HEK293 (cell line): ENCODE data around the gene MLLT3.

Experiments
- ATF2 ChIP-seq: fragments of 450-650 bp; formaldehyde crosslinking; IDR thresholded peaks from 2 replicates; pipeline ENCODE4 v1.5.1; 2016; ENCODE audit warnings: missing biosample characterization, missing genetic modification characterization, low read depth
- CTCF ChIP-seq: fragments of 450-650 bp; formaldehyde crosslinking; IDR thresholded peaks from 2 replicates; pipeline ENCODE4 v1.5.1; 2016; ENCODE audit warnings: missing biosample characterization, missing genetic modification characterization
- HOXA7 ChIP-seq: sonication (generic); formaldehyde crosslinking; IDR thresholded peaks from 2 replicates; pipeline ENCODE4 v1.8.1; 2022; ENCODE audit warnings: missing genetic modification reagents, borderline replicate concordance
- KLF16 ChIP-seq: fragments of 450-650 bp; formaldehyde crosslinking; IDR thresholded peaks from 2 replicates; pipeline ENCODE4 v1.5.1; 2017; ENCODE audit warnings: missing biosample characterization, missing genetic modification characterization
- KLF8 ChIP-seq: fragments of 450-650 bp; formaldehyde crosslinking; IDR thresholded peaks from 2 replicates; pipeline ENCODE4 v1.5.1; 2016; ENCODE audit warnings: missing biosample characterization, missing genetic modification characterization
- PATZ1 ChIP-seq: fragments of 450-650 bp; formaldehyde crosslinking; IDR thresholded peaks from 2 replicates; pipeline ENCODE4 v1.5.1; 2016; ENCODE audit warnings: missing biosample characterization, missing genetic modification characterization
- ZBTB10 ChIP-seq: fragments of 450-650 bp; formaldehyde crosslinking; IDR thresholded peaks from 2 replicates; pipeline ENCODE4 v1.5.1; 2016; ENCODE audit warnings: missing biosample characterization, missing genetic modification characterization
- ZBTB11 ChIP-seq: fragments of 450-650 bp; formaldehyde crosslinking; conservative IDR thresholded peaks from 2 replicates; pipeline ENCODE4 v1.5.1; 2016; ENCODE audit warnings: low read depth, missing biosample characterization, missing genetic modification characterization
- ZNF488 ChIP-seq: fragments of 450-650 bp; formaldehyde crosslinking; IDR thresholded peaks from 2 replicates; pipeline ENCODE4 v1.5.1; 2016; ENCODE audit warnings: missing biosample characterization, missing genetic modification characterization
- ZNF501 ChIP-seq: fragments of 450-650 bp; formaldehyde crosslinking; IDR thresholded peaks from 2 replicates; pipeline ENCODE4 v1.5.1; 2016; ENCODE audit warnings: missing biosample characterization, missing genetic modification characterization
- ZNF558 ChIP-seq: fragments of 450-650 bp; formaldehyde crosslinking; IDR thresholded peaks from 2 replicates; pipeline ENCODE4 v1.5.1; 2016; ENCODE audit warnings: missing biosample characterization, missing genetic modification characterization

- TF ChIP-seq ZBTB11 (tag by site-specific recombination) (no peak), ZNF558 (tag by site-specific recombination) (no peak), ZNF501 (tag by site-specific recombination) (no peak), CTCF (no peak), KLF16 (no peak), HOXA7 (no peak), KLF8 (no peak), ZNF488 (tag by site-specific recombination) (no peak), ZBTB10 (tag by site-specific recombination) (no peak), ATF2 (no peak), PATZ1 (tag by site-specific recombination) (no peak)
Measured at GRCh38 chr9:20380546-20380945, 241.8 kb downstream of the MLLT3 start.
